DND-41 (cell line): ENCODE data around the gene CYP46A1.

Experiments
- ATAC-seq: fragments of 200-7000 bp; cut with Tn5 transposase; 3 replicates; pipeline ENCODE4 v1.9.1; 2021; ENCODE audit warnings: low read depth; ENCODE audit not compliant: insufficient read depth
- DNase-seq: peaks from one replicate; pipeline ENCODE4 v3.0.0-alpha.2; 2020
- H2AFZ ChIP-seq: 2 replicates; pipeline ENCODE4 v1.6.0; 2012; ENCODE audit warnings: low read depth, low read length
- H3K27ac ChIP-seq: 2 replicates; pipeline ENCODE4 v1.5.1; 2012; ENCODE audit warnings: low read length, inconsistent platforms
- H3K27me3 ChIP-seq: fragments of 200-600 bp; sonication (generic); 2 replicates; pipeline ENCODE4 v1.6.0; 2012; ENCODE audit warnings: low read length, mild to moderate bottlenecking, inconsistent platforms; ENCODE audit not compliant: insufficient read depth, poor library complexity
- H3K36me3 ChIP-seq: 2 replicates; pipeline ENCODE4 v1.5.1; 2012; ENCODE audit warnings: low read length, inconsistent platforms; ENCODE audit not compliant: insufficient read depth
- H3K4me1 ChIP-seq: 2 replicates; pipeline ENCODE4 v1.5.1; 2012; ENCODE audit warnings: mild to moderate bottlenecking, low read length; ENCODE audit not compliant: insufficient read depth
- H3K4me2 ChIP-seq: 2 replicates; pipeline ENCODE4 v1.6.0; 2012; ENCODE audit warnings: mild to moderate bottlenecking, moderate library complexity, low read length, inconsistent platforms; ENCODE audit not compliant: insufficient read depth
- H3K4me3 ChIP-seq, 2 experiments: fragments of 200-600 bp in 1 of 2; shearing (Covaris generic) in 1 of 2; 2 replicates each; pipeline ENCODE4 v1.5.1; 2012 to 2016; ENCODE audit warnings: inconsistent platforms in 2 of 2, low read length in 2 of 2, mild to moderate bottlenecking in 2 of 2, low read depth in 1 of 2, moderate library complexity in 1 of 2
- H3K79me2 ChIP-seq: 2 replicates; pipeline ENCODE4 v1.6.0; 2012; ENCODE audit warnings: low read length, inconsistent platforms; ENCODE audit not compliant: insufficient read depth
- H3K9ac ChIP-seq: 2 replicates; pipeline ENCODE4 v1.6.0; 2012; ENCODE audit warnings: low read depth, mild to moderate bottlenecking, inconsistent platforms, low read length, moderate library complexity
- H3K9me3 ChIP-seq: 2 replicates; pipeline ENCODE4 v1.5.1; 2012; ENCODE audit warnings: low read length, moderate library complexity, mild to moderate bottlenecking, inconsistent platforms; ENCODE audit not compliant: insufficient read depth, severe bottlenecking
- H4K20me1 ChIP-seq: 2 replicates; pipeline ENCODE4 v1.6.0; 2012; ENCODE audit warnings: low read length; ENCODE audit not compliant: insufficient read depth
- EZH2 ChIP-seq: IDR thresholded peaks from 3 replicates; pipeline ENCODE4 v1.6.1; 2012; ENCODE audit warnings: borderline replicate concordance, low read depth, mild to moderate bottlenecking, moderate library complexity, low read length, inconsistent platforms; ENCODE audit not compliant: severe bottlenecking
- TF ChIP-seq, protein P1 (sequence below): IDR thresholded peaks from 2 replicates; pipeline ENCODE4 v1.5.1; 2012; ENCODE audit warnings: borderline replicate concordance, low read length, moderate library complexity, mild to moderate bottlenecking; ENCODE audit not compliant: poor library complexity, severe bottlenecking; ENCODE audit errors: extremely low read depth

The CYP46A1 gene

DNA sequence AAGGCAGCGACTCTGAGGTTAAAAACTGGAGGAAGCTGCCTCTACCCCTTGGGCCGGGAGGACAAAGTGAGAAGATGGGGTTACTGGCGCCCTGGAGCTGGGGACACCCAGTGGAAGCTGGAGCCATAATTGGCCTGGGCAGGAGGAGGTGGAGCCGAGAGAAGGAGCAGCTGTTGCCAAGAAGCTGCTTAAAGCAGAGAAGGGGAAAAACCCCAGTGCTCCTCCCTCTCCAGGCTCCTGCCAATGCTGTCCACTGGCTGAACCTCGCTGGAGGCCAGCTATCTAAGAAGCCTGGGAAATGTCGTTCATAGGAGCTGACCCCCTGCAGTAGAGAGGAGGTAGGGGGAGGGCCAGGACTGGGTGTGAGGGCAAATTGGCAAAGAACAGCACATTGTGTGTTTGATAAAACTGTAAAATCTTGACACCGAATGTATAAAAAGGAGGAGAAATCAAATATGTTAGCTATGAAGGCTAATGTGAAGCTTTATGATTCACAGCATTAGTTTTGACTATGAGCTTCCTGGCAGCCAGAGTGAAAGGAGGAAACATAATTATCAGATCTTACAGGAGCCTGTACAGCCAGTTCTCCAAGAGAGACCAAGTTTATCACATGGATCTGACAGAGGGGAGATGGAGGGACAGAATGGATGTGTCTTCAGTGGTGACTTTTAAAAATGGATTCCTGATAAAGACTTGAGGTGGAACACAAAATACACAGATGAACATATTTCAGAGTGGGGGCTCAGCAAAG lies 29.7 kb upstream of the CYP46A1 start:
- no peaks in the 10 kb centered on the region for H3K4me1 ChIP-seq
- DNase-seq (no peak), ATAC-seq (no peak)
- no peaks in the 10 kb centered on the region for H3K36me3 ChIP-seq
- no peak overlapping the region for H2AFZ ChIP-seq
- peaks cover 5% of the 10 kb centered on the region; the same call in 1 of the 2 replicates for H4K20me1 ChIP-seq
- H3K27ac ChIP-seq = no peak overlapping the region
- no peak overlapping the region for H3K4me3 ChIP-seq
- no peak overlapping the region for H3K4me2 ChIP-seq
- H3K27me3 ChIP-seq = peaks cover 17% of the 10 kb centered on the region
- no peak overlapping the region for H3K9ac ChIP-seq
- TF ChIP-seq EZH2 = no peak
- TF ChIP-seq, protein P1, sequence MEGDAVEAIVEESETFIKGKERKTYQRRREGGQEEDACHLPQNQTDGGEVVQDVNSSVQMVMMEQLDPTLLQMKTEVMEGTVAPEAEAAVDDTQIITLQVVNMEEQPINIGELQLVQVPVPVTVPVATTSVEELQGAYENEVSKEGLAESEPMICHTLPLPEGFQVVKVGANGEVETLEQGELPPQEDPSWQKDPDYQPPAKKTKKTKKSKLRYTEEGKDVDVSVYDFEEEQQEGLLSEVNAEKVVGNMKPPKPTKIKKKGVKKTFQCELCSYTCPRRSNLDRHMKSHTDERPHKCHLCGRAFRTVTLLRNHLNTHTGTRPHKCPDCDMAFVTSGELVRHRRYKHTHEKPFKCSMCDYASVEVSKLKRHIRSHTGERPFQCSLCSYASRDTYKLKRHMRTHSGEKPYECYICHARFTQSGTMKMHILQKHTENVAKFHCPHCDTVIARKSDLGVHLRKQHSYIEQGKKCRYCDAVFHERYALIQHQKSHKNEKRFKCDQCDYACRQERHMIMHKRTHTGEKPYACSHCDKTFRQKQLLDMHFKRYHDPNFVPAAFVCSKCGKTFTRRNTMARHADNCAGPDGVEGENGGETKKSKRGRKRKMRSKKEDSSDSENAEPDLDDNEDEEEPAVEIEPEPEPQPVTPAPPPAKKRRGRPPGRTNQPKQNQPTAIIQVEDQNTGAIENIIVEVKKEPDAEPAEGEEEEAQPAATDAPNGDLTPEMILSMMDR = no peak
- H3K79me2 ChIP-seq = no peaks in the 10 kb centered on the region
- H3K9me3 ChIP-seq = no peaks in the 10 kb centered on the region

DNA sequence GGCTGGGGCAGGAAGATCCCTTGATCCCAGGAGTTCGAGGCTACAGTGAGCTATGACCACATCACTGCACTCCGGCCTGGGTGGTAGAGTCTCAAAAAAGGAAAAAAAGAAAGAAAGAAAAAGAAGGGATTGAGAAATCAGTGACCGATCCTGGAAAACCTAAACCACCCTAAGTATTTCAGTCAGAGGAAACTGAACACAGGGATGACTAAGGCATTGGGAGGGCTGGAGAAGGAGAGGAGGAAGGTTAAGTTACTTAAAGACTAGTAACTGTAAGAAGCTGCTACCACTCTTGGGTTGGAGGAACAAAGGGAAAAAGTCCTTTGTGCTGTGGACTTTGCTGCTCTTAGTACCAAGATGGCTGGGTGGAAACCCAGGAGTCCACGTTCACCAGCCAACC lies 28.6 kb upstream of the CYP46A1 start:
- Histone ChIP-seq H3K27me3 (peaks cover 17% of the 10 kb centered on the region), H3K27ac (no peak overlapping the region), H4K20me1 (no peaks in the 10 kb centered on the region; the same call in 1 of the 2 replicates), H3K4me3 (no peak overlapping the region), H3K4me1 (no peaks in the 10 kb centered on the region), H3K79me2 (no peaks in the 10 kb centered on the region), H3K9me3 (no peaks in the 10 kb centered on the region), H2AFZ (no peak overlapping the region), H3K36me3 (no peaks in the 10 kb centered on the region), H3K9ac (no peak overlapping the region), H3K4me2 (no peak overlapping the region)
- DNase-seq (no peak), ATAC-seq (no peak)
- no peak for TF ChIP-seq EZH2
- TF ChIP-seq, protein P1 = no peak

DNA sequence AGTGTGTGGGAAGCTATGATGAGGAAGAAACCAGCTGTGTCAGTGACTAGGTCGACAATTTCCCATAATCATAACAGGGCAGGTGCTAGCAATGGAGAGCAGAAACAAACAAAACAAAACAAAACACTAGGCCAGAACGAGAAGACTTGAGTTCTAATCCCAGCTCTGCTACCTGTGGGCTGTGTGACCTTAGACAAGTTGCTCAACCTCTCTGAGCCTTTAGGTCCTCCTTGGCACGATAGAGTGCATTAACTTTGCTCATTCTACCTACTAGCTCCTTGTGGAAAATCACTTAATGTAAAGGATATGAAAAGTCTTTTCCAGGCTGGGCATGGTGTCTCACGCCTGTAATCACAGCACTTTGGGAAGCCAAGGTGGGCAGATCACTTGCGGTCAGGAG lies 27.9 kb upstream of the CYP46A1 start:
- TF ChIP-seq, protein P1 = no peak
- TF ChIP-seq EZH2 = no peak
- H3K27ac ChIP-seq = no peak overlapping the region
- no peak overlapping the region for H3K4me3 ChIP-seq
- H3K4me2 ChIP-seq = no peak overlapping the region
- H3K79me2 ChIP-seq = no peaks in the 10 kb centered on the region
- H3K27me3 ChIP-seq = peaks cover 17% of the 10 kb centered on the region
- H3K9me3 ChIP-seq = no peaks in the 10 kb centered on the region
- H4K20me1 ChIP-seq = peaks cover 2% of the 10 kb centered on the region; the same call in 1 of the 2 replicates
- no peaks in the 10 kb centered on the region for H3K36me3 ChIP-seq
- DNase-seq (no peak), ATAC-seq (no peak)
- no peaks in the 10 kb centered on the region for H3K4me1 ChIP-seq
- no peak overlapping the region for H3K9ac ChIP-seq
- H2AFZ ChIP-seq = no peak overlapping the region
